GM21447 (cell line): ENCODE measurements around the gene MAP7D2.
"Not testable (repeated sequence)": the region's sequence is repeated elsewhere in the genome, so short reads cannot be mapped to it uniquely, and the experiment has no call there.

Source experiments
- ATAC-seq: cut with Tn5 transposase; IDR thresholded peaks from one replicate; pipeline ENCODE4 v1.9.1; 2021; ENCODE audit not compliant: unreplicated experiment

The MAP7D2 gene

GRCh38 chrX:20116577-20117240 lies at the start of gene MAP7D2:
Gene MAP7D2 (minus strand): TSS chrX:20116907. CDS start chrX:20116879, 28 bp downstream.
- no peak for ATAC-seq

GRCh38 chrX:20162516-20162915 lies 45.8 kb upstream of the MAP7D2 start:
- ATAC-seq: not testable (repeated sequence)

- no peak for ATAC-seq
Measured at GRCh38 chrX:20159797-20160385, 43.2 kb upstream of the MAP7D2 start.

GRCh38 chrX:20151689-20152088 lies 35.0 kb upstream of the MAP7D2 start:
- ATAC-seq: no peak

GRCh38 chrX:20149326-20149725 lies 32.6 kb upstream of the MAP7D2 start:
- ATAC-seq: no peak

- ATAC-seq: no peak
Measured at GRCh38 chrX:20147561-20147960, 30.9 kb upstream of the MAP7D2 start.

- no peak for ATAC-seq
Measured at GRCh38 chrX:20144491-20144890, 27.8 kb upstream of the MAP7D2 start.

- ATAC-seq: no peak
Measured at GRCh38 chrX:20143561-20143960, 26.9 kb upstream of the MAP7D2 start.

GRCh38 chrX:20143111-20143510 lies 26.4 kb upstream of the MAP7D2 start:
- ATAC-seq: no peak

- ATAC-seq: peak; percentile 97
Measured at GRCh38 chrX:20141281-20142220, 24.8 kb upstream of the MAP7D2 start, which contains the start of gene EIF1AX. Gene EIF1AX (minus strand): TSS chrX:20141838. CDS start chrX:20141640, 198 bp downstream.

GRCh38 chrX:20140420-20140819 lies 23.7 kb upstream of the MAP7D2 start:
- no peak for ATAC-seq

- no peak for ATAC-seq
Measured at GRCh38 chrX:20139966-20140365, 23.3 kb upstream of the MAP7D2 start.

- no peak for ATAC-seq
Measured at GRCh38 chrX:20135944-20136343, 19.2 kb upstream of the MAP7D2 start.

- no peak for ATAC-seq
Measured at GRCh38 chrX:20132666-20133065, 16.0 kb upstream of the MAP7D2 start.

GRCh38 chrX:20130357-20130756 lies 13.7 kb upstream of the MAP7D2 start:
- ATAC-seq: no peak

GRCh38 chrX:20129547-20129946 lies 12.8 kb upstream of the MAP7D2 start:
- no peak for ATAC-seq

GRCh38 chrX:20128670-20129069 lies 12.0 kb upstream of the MAP7D2 start:
- no peak for ATAC-seq

- not testable (repeated sequence) for ATAC-seq
Measured at GRCh38 chrX:20127440-20127839, 10.7 kb upstream of the MAP7D2 start.

- ATAC-seq: not testable (repeated sequence)
Measured at GRCh38 chrX:20126833-20127232, 10.1 kb upstream of the MAP7D2 start.

GRCh38 chrX:20124964-20125363 lies 8.3 kb upstream of the MAP7D2 start:
- ATAC-seq: no peak

GRCh38 chrX:20118065-20118824 lies 1.5 kb upstream of the MAP7D2 start:
- no peak for ATAC-seq
